22Rv1 (cell line): Measurements from ENCODE around the gene CHMP4A.

Experiments used
- ZFX ChIP-seq: fragments of 450-650 bp; IDR thresholded peaks from 2 replicates; pipeline ENCODE4 v1.6.1; 2017; ENCODE audit warnings: antibody characterized with exemption, borderline replicate concordance
- TF ChIP-seq, protein P1 (sequence below): fragments of 450-650 bp; IDR thresholded peaks from 2 replicates; pipeline ENCODE4 v1.5.1; 2017; ENCODE audit warnings: mild to moderate bottlenecking

DNA sequence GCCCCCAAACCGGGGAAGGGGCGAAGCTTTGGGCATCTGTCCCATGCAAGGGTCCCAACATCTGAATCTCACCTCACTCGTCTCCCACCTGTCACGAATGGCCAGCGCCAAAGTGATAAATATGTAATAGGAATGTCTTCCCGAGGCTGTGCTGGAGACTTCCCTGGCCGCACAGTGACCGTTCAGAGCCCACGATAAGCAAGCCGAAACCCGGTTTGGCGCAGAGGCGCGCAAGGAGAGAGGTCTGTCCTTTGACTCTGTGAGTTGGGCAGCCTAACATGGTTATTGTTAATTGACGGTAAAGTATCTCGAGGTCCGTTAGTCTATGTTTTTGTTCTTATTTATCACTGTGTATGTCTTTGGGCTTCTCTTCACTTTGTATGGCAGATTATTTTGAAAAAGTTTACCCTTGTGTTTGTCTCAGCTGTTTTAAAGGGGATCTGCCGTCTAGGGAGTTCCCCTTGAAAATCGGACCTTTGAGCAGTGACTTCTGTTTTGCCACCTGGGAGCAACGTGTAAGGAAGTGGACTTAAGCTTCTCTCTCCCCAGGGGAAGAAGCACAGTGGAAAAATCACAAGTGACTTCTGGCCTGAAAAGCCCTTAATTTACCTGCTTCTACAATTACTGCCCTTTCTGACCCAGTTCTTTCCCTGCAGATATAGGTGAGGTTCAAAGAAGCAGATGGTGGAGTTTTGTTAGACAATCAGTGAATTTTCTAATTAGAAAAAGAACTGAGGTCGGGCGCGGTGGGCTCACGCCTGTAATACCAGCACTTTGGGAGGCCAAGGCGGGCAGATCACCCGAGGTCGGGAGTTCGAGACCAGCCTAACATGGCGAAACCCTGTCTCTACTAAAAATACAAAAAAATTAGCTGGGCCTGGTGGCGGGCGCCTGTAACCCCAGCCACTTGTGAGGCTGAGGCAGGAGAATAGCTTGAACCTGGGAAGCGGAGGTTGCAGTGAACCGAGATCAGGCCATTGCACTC is 16.9 kb downstream of the CHMP4A start:
- TF ChIP-seq, protein P1, sequence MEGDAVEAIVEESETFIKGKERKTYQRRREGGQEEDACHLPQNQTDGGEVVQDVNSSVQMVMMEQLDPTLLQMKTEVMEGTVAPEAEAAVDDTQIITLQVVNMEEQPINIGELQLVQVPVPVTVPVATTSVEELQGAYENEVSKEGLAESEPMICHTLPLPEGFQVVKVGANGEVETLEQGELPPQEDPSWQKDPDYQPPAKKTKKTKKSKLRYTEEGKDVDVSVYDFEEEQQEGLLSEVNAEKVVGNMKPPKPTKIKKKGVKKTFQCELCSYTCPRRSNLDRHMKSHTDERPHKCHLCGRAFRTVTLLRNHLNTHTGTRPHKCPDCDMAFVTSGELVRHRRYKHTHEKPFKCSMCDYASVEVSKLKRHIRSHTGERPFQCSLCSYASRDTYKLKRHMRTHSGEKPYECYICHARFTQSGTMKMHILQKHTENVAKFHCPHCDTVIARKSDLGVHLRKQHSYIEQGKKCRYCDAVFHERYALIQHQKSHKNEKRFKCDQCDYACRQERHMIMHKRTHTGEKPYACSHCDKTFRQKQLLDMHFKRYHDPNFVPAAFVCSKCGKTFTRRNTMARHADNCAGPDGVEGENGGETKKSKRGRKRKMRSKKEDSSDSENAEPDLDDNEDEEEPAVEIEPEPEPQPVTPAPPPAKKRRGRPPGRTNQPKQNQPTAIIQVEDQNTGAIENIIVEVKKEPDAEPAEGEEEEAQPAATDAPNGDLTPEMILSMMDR: no peak
- TF ChIP-seq ZFX: no peak
